SU-DHL-6 (cell line): Measurements from ENCODE around the gene TUBA4A.

ENCODE experiments used
- CTCF ChIP-seq: fragments of 200-600 bp; sonication (generic); IDR thresholded peaks from one replicate; pipeline ENCODE4 v1.5.1; 2017; ENCODE audit warnings: antibody characterized with exemption, mild to moderate bottlenecking, low read length, moderate library complexity; ENCODE audit not compliant: insufficient read depth, poor library complexity, severe bottlenecking
- EZH2phosphoT487 ChIP-seq: fragments of 200-600 bp; sonication (generic), shearing (Covaris generic); conservative IDR thresholded peaks from 2 replicates; pipeline ENCODE4 v1.6.1; 2018; ENCODE audit warnings: mild to moderate bottlenecking, antibody characterized with exemption, low read length, moderate library complexity, mixed read lengths

- TF ChIP-seq CTCF = no peak
- TF ChIP-seq EZH2phosphoT487 = no peak
These were observed 14.6 kb upstream of the TUBA4A start for GRCh38 chr2:219268294-219268693.
